Measurements from ENCODE around the gene CNN3.

GRCh38 chr1:94925004-94925403, 1.9 kb downstream of the CNN3 start:
- no peak for TF ChIP-seq EZH2 (IDR thresholded peaks at IDR 0.05; ENCODE audit: borderline replicate concordance, insufficient read depth, low read depth, low read length, poor library complexity, severe bottlenecking)
- no peak for TF ChIP-seq CTCF (IDR thresholded peaks at IDR 0.05)

Data from B cell (primary cell).